NCI-H146 (cell line): ENCODE measurements around the gene ZFY.

ENCODE experiments used
- DNase-seq: peaks from one replicate; lab custom pipeline; 2025; lab: John Stamatoyannopoulos, UW

The ZFY gene

DNA sequence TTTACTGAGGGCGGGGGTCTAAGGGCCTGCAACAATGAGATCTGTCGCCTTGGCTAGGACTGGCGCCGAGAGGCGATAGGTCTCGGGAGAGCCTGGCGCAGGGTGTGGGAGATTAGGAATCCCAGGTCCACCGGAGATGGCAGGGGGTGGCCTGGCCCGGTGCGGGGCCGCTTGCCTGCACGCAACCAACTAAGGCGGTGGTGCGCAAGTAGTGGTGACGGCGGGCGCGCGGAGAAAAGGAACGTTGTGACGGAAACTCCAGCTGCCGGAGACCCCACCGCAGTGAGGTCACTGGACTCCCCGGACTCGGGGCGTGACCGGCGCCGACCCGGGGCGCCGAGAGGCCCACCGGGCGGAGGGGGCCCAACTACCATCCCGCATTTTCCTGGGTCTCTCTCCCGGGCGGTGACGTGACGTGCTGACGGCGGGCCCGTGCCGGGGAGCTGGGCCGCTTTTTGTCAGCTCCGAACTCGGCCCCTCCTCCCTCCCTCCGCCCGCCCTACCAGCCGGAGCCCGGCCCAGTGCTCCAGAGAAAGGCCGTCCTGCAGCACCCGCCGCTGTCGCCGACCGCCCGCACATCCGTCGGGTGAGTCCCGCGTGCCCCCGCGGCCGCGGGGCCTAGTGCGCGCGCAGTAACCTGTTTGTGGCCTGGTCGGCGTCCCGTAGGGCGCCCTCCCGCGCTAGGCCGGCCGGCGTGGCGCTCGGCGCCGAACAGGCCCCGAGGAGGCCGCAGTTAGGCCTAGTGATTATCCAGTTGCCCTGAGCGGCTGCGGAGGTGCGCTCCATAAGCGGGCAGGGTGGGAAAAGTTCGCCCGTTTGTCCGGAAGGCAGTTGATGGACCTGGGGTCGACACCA lies at the start of gene ZFY:
TSS of gene ZFY (plus strand) at position 521 of the 855 bp plus-strand sequence. CDS start 18,556 bp downstream, outside the sequence.
- no peak for DNase-seq

DNA sequence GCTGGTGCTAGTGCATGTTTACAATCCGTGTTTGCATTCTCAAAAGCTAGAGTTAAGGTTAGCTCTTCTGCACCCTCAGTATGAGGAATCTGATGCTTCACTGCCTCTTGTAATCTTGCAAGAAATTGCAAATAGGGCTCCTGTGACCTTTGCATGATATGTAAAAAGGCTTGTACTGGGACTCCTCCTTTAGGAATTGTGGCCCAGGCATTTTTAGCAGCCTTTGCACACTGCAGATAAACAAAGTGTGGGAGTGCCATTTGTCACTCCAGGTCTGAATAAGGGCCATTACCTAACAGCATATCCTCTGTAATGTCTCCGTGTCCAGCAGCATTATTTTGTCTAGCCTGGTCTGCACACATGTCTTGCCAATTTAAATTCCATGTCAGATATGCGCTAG lies 49.3 kb upstream of the ZFY start:
- DNase-seq: no peak

DNA sequence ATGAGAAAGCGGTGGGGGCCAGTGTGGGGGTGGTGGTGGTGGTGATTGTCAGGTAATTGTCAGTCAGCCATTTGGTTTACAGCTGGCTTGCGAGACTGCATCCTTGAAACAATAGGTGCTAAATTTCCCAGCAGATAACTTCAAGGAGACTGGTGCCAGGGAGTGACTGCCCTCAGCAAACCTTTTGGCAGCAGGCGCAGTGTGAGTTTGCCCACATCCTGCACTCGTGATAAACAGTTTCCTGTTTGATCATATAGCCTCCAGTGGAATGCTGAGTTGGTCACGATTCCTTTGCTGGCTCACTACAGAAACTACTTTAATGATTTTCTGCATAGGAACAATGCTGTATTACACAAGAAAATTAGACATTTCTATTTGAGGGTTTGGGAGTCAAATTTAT lies 47.8 kb upstream of the ZFY start:
- no peak for DNase-seq

DNA sequence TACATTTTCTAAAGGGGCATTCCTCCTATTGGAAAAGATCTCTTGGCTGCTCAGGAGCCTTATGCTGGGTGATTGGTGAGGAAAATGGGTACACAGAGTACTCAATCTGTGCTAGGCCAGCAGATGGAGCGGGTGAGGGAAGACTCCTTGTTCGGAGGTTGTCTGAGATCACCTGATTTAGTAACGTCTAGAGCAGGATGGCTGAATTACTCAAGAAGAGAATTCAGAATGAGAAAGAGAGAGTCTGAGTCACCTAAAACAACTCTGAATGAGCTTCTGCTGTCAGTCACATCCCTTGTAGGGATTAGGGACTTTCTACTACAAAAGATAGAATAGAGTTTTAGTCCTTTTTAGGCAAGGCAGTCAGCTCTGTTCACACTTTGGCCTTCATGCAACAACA lies 47.2 kb upstream of the ZFY start:
- DNase-seq: no peak

DNA sequence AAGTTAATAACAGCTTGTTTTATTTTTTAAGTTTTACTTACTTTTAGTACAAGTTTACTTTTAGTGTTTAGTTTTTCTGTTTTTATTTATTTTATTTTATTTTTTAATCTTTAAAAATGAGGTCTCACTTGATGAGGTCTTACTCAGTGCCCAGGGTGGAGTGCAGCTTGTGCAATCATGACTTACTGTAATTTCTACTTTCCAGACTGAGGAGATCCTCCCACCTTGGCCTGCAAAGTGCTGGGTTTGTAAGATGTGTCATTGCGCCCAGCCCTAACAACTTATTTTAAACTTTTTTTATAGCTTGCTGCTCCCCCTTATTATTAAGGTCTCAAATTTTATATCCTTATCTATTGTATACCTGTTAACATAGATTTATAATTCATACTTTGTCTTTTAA lies 41.7 kb upstream of the ZFY start:
- no peak for DNase-seq

DNA sequence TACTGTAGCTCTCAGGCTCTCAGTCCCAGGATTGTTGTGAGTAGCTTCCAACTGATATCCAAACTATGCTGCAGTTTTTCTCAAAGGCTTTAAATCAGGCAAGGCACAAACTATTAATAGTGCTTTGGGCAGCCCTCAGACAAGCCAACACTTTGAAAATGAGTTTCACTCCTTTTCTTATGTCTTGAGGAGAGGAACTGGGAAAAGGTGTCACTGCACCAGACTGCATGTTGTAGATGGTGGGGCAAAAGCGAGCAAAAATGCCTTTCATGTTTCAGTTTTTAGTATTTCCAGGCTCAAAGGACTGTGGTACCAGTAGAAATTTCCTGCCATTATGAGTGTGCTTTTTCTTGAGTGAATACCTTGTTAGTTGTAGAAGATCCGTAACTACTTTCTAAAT lies 39.1 kb upstream of the ZFY start:
- DNase-seq: no peak

DNA sequence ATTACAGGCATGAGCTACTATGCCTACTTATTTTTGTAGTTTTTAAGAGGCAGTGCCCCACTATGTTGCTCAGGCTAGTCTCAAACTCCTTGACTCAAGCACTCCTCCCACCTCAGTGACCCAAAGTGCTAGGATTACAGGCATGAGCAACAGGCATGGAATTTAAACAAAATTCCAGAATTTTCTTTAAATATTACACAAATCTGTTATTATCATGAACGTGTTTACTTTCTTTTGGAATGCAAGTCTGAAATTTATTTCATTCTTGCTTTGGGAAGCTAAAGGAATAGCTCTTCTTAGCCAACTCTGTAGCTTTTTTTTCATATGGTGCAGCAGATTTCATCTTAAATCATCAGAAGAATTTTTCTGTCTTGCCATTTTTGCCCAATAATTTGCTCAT lies 27.8 kb upstream of the ZFY start:
- DNase-seq: no peak

DNA sequence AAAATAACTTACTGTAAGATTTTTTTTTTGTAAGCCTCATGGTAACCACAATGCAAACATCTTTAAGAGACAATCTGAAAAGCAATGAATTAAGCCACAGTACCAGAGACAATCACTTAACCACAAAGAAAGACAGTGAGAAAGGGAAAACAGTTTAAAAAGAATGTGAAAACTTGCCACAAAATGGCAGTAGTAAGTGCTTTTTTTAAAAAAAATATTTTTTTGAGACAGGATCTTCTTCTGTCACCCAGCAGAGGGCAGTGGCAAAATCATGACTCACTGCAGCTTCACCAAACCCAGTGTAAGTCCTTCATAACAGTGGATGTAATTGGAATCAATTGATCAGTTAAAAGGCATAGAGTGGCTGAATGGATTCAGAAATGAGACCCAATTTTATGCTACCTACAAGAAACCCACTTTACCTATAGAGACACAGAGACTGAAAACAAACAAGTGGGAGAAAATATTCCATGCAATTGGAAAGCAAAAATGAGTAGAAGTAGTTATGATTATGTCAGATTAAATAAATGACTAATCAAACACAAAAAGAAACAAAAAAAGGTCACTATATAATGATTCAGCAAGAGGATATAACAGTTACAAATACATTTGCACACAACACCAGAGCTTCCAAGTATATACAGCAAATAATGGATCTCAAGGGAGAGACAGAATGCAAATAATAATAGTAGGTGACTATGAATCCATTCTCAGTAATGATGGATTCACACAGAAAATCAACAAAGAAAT lies 21.9 kb upstream of the ZFY start:
- DNase-seq: no peak

DNA sequence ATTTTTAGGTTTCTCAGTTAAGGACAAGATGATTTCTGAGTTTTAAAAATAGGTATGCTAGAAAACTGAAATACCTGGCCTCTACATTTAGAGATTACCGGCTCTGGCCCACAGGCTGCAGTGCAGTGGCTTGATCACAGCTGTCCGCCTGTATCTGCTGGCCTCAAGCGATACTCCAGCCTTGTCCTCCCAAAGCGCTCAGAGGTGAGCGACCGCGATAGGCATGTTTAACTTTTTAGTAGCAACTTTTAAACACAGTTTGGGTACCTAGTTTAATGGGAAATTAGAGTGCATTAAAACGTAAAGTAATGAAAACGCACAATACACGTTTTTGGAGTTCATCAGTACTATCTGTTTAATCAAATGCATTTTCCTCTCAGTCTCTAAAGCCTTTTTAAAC lies 1.1 kb upstream of the ZFY start:
- DNase-seq: no peak

DNA sequence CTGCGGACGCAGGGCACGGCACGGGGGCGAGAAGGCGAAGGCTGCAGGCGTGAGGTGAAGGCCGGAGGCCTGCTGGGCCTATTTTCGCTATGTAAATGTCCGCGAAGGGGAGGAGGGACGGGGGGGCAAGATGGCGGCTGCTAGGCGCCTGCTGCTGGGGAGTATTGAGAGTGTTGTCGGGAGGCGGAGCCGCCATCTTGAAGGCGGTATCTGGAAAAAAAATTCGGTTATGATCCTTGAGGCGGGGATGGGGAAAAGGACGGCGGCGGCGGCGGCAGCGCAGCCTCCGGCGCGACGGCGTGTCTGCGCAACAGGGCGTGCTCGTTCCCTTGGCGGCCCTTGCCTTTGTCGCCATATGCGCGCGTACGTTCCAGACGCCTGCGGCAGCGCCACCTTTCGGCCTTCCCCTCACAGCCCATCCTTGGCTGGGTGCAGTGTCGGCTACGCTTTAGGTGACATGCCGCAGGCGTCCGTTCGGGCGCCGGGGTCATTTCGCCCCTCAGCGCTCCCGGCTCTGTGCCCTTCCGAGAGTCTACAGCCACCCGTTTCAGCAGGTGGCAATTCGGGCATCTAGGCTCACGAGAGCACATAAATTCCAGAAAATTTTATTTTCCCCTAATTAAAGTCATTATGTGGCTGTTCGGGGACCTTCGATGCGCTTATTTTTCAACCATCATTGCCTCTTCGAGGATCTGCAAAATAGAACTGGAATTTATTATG lies 695 bp downstream of the ZFY start:
- no peak for DNase-seq

DNA sequence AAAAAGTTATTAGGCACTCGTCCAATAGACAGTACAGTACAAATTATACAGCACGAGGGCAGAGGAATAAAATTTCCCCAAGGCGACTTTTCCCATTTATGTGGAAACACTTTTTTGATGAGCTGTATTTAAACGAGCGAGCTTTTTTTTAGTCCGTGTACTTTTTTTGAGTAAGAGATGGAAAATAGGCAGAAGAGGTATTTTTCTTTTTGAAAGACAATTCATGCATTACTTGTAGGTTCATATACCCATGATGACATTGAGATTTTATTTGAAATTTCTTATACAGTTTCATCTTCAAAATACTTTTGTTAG lies 1.2 kb downstream of the ZFY start:
- DNase-seq: no peak

DNA sequence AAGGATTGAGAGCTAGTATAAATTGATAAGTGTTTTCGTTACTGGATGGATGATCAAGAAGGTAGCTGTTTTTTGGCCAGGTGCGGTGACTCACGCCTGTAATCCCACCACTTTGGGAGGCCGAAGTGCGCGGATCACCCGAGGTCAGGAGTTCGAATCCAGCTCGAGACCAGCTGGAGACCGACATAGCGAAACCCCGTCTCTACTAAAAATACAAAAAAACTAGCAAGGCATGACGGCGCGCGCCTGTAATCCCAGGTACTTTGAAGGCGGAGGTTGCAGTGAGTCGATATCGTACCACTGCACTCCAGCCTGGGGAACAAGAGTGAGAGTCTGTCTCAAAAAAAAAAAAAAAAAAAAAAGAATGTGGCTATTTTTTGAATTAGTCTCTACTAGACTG lies 2.0 kb downstream of the ZFY start:
- no peak for DNase-seq

DNA sequence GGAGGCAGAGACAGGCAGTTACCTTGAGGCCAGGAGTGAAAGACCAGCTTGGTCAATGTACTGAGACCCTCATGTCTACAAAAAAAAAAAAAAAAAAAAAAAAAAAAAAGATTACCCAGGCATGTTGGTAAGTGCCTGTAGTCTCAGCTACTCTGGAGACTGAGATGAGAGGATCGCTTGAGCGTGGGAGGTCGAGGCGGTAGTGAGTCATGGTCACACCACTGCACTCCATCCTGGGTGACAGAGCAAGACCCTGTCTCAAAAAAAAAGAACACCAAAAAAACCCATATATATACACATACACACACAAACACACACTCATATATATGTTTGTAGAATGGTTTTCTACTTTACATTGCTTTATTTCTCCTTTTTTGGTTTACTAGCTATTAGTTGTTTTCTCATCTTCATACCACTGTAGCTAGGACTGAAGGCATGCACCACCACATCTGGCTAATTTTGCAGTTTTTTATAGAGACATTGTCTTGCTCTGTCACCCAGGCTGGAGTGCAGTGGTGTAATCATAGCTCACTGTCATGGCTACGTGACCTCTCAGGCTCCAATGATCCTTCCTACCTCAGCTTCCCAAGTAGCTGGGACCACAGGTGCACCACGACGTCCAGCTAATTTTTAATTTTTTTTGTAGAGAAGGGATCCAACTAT lies 14.5 kb downstream of the ZFY start:
- no peak for DNase-seq

DNA sequence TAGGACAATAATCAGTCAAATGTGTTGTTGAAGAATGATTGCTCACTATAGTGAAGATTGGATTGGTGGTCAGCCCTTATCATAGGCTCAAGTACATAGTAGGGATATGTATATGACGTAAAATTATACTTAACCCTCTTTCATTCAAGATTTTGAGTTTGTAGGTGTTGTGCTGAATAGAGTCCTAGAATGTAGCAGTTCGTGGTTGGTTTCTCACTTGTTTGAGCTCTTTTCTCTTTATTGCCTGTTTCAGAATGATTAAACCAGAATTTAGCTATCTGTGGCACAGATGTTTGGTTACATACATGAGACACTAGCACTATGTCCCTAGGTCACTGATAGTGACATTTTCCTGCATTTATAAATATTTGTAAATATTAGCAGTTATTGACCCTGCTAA lies 15.5 kb downstream of the ZFY start:
- no peak for DNase-seq

DNA sequence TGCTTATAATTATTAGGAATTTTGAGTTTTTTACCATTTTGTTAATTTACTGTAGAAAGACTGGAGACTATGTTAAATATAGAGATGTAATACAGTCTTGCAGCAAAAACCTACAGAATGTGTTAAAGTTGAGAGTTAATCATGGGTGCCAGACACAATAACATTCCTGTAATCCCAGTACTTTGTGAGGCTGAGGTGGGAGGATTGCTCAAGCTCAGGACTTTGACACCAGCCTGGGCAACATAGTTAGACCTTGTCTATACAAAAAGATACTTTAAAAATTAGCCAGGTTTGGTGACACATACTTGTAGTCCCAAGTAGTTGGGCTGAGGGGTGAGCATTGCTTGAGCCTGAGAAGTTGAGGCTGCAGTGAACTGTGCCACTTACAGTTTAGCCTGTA lies 17.7 kb downstream of the ZFY start:
- no peak for DNase-seq

DNA sequence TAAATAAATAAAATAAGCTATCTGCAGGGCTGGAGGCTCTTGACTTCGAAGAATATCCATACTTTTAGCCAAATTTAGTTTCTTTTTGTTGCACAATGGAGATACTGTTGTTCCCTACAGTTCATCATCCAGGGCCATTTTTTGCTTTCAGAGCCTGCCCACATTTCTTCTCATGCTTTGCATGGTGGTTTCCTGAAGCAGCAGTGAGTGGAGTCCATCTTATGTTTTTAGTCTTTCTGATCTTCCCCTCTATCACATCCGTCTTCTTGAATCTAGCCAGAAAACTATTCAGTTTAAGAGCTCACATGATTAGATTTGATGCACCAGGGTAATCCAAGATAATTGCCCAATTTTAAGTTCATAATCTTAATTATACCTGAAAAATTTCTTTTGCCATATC lies 19.6 kb downstream of the ZFY start:
- DNase-seq: no peak

DNA sequence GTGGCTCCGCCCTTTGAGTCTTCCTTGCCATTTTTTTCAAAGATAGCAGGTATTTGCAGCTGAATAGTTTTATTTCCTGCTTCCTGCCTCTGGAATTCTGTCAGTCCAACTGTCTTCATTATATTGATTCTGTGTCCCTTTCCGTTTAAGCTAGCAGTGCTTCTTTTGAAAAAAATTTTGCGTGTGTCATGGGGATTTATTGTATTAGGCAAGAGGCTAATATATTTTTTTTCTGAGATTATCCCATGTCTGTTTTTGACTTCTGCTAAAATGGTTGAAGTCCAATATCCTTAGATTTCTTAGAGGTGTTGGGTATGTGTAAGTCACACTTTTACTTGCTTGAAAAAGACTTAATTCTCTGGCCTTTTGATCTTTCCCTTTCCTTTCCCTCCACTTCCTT lies 20.4 kb downstream of the ZFY start:
- no peak for DNase-seq

DNA sequence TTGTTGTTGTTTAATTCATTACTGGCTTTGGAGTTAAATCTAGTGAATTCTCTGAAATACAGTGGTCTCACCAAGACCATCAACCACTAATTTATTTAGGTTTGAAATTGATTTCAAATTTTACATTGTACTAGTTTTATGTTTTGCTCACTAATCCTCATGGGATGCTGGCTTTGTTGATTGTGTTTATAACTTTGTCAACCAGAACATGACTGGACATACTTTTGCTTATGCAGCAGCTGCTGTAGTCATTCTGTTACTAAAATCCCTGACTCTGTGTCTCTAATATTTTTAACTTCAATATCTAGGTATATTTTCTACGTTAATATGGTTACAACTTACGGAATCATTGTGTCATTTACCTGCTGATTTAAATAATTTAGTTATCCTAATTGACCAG lies 26.9 kb downstream of the ZFY start:
- no peak for DNase-seq

DNA sequence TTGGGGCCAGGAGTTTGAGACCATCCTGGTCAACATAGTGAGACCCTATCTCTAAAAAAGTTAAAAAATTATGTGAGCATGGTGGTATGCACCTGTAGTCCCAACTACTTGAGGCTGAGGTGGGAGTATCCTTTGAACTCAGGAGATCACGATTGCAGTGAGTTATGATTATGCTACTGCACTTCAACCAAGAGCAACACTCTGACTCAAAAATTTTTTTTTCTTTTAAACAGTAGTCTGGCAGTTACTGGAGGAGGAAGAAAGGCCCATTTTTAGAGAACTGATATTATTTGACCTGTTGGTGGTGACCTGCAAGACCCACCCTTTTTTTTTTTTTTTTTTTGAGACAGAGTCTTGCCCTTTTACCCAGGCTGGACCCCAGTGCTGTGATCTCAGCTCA lies 29.6 kb downstream of the ZFY start:
- no peak for DNase-seq

DNA sequence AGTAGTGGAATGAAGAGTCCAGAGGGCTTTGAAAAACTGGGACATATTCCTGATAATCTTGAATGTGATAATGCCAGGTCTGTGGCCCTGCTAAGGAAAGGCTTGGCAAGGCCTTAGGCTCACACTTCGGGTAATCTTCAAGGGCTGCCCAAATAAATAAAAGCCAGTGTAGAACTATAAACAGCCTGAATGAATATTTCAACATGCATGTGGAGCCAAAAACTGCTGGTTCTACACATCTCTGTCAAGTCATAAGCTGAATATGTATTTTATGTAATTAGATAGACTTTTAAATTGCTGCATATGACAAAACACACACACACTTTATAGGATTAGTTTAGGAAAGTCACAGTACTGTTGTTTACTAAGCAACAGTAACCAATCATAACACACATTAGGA lies 30.4 kb downstream of the ZFY start:
- DNase-seq: no peak

DNA sequence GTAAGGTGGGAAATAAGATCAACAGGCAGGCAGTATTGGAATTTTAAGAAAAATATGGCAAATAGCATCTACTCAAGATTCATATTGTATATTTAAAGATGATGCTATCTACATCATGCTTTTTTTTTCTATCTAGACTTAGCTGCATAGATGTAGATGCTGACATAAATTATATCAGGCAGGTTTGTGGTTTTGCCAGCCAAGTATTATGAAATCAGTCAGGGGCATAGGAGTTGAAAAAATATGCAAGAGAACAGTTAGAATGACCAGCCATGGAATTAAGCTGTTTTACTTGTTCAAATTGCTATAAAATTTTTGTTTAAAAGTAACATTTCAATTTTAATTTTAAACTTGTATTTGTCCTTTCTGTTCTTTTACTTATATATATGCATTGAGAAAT lies 34.4 kb downstream of the ZFY start:
- DNase-seq: no peak

DNA sequence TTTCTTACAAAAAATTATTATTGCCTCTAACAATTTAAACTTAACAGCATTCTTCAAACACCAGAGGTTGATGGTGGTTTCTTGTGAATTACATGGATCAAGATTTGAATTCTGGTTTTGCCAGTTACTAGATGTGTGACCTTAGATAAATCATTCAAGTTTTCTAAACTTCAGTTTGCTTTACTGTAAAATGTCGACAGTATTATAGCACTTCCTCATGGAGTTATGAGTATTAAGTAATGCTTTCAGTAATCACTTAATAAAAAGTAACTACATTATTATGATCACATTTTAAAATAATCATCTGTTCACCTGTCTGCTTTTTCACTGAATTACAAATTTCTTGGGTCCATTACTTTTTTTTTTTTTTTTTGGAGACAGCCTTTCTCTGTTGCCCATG lies 37.5 kb downstream of the ZFY start:
- DNase-seq: no peak
